Suprapubic skin (tissue), 4 donors: ENCODE measurements around the gene POC1A. TPM values are rescaled to one million over a fixed set of nuclear protein-coding genes. Genes with fewer than 3 reads are reported as not detected.

Experiments
- DNase-seq, 2 donors: peaks; one replicate each; pipeline ENCODE4 v3.0.0-alpha.2; 2019; ENCODE audit warnings: low spot score in 2 of 2
- H3K27ac ChIP-seq: fragments of 200-600 bp; sonication (generic); one replicate; pipeline ENCODE4 v1.5.1; 2019
- H3K27me3 ChIP-seq: fragments of 200-600 bp; sonication (generic); one replicate; pipeline ENCODE4 v1.5.1; 2019
- H3K36me3 ChIP-seq: fragments of 200-600 bp; sonication (generic); one replicate; pipeline ENCODE4 v1.5.1; 2019
- H3K4me1 ChIP-seq: fragments of 200-600 bp; sonication (generic); one replicate; pipeline ENCODE4 v1.5.1; 2019
- H3K4me3 ChIP-seq: fragments of 200-600 bp; sonication (generic); one replicate; pipeline ENCODE4 v1.5.1; 2019; ENCODE audit warnings: mild to moderate bottlenecking
- H3K9me3 ChIP-seq: fragments of 200-600 bp; sonication (generic); one replicate; pipeline ENCODE4 v1.5.1; 2019
- EP300 ChIP-seq: sonication (generic); formaldehyde crosslinking; IDR thresholded peaks from one replicate; pipeline ENCODE4 v1.6.1; 2017; ENCODE audit warnings: antibody characterized with exemption
- POLR2A ChIP-seq, 2 donors: fragments of 450-650 bp; IDR thresholded peaks; one replicate each; pipeline ENCODE4 v1.6.1; 2017; ENCODE audit warnings: antibody characterized with exemption in 2 of 2, mild to moderate bottlenecking in 2 of 2, moderate library complexity in 2 of 2
- POLR2AphosphoS5 ChIP-seq, 3 donors: sonication (generic); formaldehyde crosslinking; IDR thresholded peaks; one replicate each; pipeline ENCODE4 v1.6.1; 2017; ENCODE audit warnings: antibody characterized with exemption in 3 of 3
- WGBS: methylation state at CpG from one replicate; pipeline ENCODE4 v1.1.5; 2018; 5-methylcytosine and 5-hydroxymethylcytosine counted together
- total RNA-seq, 4 donors: library from RNA; depleted of rRNA; stranded (reverse); fragments of >200 nt; gene quantifications; one replicate each; pipeline ENCODE4 v1.1.0, GENCODE V29; 2016
- TF ChIP-seq, protein P1 (sequence below), 2 donors: fragments of 200-600 bp in 1 of 2; fragments of 450-650 bp in 1 of 2; sonication (generic) in 1 of 2; IDR thresholded peaks; one replicate each; pipeline ENCODE4 v1.5.1; 2016 to 2019; ENCODE audit warnings: antibody characterized with exemption in 2 of 2, mild to moderate bottlenecking in 1 of 2, moderate library complexity in 1 of 2

POC1A gene
- total RNA-seq, 4 donors from 2014 or later = 1.1 to 4.8 (median 1.6) TPM

DNA sequence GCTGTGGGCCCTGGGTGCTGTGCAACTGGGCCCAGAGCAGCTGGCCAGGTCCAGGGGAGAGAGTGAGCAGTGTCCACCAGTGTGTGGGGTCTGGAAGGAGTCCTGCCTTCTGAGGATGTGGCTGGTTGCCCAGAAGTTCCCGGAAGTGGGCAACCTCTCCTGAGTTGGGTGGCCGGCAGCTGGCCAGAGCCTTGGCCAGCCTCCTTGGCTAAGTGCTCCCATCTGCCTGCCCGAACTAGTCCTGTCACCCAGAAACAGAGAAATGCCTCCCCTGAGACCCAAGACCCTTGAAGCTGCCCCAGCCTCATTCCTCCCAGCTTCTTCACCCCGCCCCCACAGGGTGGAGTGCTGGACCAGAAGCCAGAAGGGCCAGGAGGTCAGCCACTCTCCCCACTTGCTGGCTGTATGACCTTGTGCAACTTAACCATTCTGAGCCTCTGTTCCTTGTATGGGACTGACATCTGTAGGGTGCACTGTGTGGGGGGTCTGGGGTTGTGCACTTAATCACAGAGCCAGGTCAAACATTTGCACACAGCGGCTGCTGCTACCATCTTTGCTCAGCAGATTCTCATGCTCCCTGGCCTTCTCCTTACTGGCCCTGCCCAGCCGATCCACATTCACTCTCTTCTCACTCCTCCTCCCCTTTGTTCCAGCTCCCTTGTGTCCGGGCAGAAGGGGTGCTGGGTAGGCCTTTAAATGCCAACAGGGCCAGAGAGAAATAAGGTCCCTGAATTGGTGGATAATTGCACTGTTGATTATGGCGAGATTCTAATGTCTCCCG, 36.3 kb upstream of the POC1A start:
- 56% methylated on average over 9 of the region's 9 CpGs for WGBS
- peaks cover 22% of the 10 kb centered on the region for H3K4me1 ChIP-seq
- no peaks in the 10 kb centered on the region for H3K27me3 ChIP-seq
- H3K9me3 ChIP-seq = no peaks in the 10 kb centered on the region
- peak overlapping the region; percentile 3 for H3K27ac ChIP-seq
- no peaks in the 10 kb centered on the region for H3K36me3 ChIP-seq
- DNase-seq = peak in 1 of 2 donors; percentile 63
- no peak for TF ChIP-seq POLR2AphosphoS5 (IDR thresholded peaks at IDR 0.05)
- no peak overlapping the region for H3K4me3 ChIP-seq

DNA sequence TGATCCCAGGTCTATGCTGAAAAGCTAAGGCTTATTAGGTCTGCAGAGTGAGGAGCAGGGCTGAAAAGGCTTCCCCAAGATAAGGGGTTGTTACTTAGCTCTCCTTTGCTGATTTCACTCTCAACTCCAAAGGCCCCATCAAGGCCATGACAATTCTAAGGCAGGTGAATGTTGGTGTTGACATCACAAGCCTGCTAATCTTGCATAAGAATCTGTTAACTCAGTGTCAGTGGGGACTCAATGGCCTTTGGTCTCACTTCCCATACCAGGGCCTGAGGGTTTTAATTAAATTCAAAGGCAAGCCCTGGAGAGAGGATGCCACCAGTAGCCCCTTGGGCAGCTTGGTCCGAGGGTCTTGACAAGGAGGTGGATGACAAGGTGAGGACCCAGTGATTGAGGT, 34.3 kb upstream of the POC1A start:
- Histone ChIP-seq H3K9me3 (no peaks in the 10 kb centered on the region), H3K27ac (no peak overlapping the region), H3K4me1 (peaks cover 22% of the 10 kb centered on the region), H3K27me3 (no peaks in the 10 kb centered on the region), H3K4me3 (no peak overlapping the region), H3K36me3 (no peaks in the 10 kb centered on the region)
- peak in 1 of 2 donors; percentile 10 for DNase-seq
- 88% methylated on average over 1 of the region's 1 CpG for WGBS
- TF ChIP-seq POLR2A (IDR thresholded peaks at IDR 0.05) (no peak), EP300 (no peak), POLR2AphosphoS5 (IDR thresholded peaks at IDR 0.05) (no peak)
- TF ChIP-seq, protein P1, sequence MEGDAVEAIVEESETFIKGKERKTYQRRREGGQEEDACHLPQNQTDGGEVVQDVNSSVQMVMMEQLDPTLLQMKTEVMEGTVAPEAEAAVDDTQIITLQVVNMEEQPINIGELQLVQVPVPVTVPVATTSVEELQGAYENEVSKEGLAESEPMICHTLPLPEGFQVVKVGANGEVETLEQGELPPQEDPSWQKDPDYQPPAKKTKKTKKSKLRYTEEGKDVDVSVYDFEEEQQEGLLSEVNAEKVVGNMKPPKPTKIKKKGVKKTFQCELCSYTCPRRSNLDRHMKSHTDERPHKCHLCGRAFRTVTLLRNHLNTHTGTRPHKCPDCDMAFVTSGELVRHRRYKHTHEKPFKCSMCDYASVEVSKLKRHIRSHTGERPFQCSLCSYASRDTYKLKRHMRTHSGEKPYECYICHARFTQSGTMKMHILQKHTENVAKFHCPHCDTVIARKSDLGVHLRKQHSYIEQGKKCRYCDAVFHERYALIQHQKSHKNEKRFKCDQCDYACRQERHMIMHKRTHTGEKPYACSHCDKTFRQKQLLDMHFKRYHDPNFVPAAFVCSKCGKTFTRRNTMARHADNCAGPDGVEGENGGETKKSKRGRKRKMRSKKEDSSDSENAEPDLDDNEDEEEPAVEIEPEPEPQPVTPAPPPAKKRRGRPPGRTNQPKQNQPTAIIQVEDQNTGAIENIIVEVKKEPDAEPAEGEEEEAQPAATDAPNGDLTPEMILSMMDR (IDR thresholded peaks at IDR 0.05) = no peak

DNA sequence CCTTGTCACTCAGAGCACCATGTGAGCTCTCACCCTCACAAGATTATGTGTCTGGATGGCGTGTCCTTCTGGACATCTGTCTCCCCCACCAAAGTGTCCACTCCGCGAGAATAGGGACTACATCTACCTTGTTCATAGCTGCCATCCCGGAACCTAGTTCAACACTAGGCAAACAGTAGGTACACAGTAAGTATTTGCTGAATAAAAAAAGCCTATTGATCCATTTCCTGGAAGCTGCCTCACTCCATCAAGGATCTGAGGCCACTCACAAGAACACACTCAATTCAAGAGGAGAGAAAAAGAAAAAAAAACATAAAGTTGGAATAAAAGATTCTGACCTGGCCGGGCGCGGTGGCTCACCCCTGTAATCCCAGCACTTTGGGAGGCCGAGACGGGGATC, 32.5 kb upstream of the POC1A start:
- H3K4me1 ChIP-seq = peaks cover 22% of the 10 kb centered on the region
- WGBS = 93% methylated on average over 9 of the region's 9 CpGs
- H3K27me3 ChIP-seq = no peaks in the 10 kb centered on the region
- H3K36me3 ChIP-seq = no peaks in the 10 kb centered on the region
- H3K27ac ChIP-seq = no peak overlapping the region
- H3K9me3 ChIP-seq = no peaks in the 10 kb centered on the region
- no peak for TF ChIP-seq EP300
- no peak for TF ChIP-seq POLR2A (IDR thresholded peaks at IDR 0.05)
- TF ChIP-seq, protein P1 (IDR thresholded peaks at IDR 0.05) = no peak
- TF ChIP-seq POLR2AphosphoS5 (IDR thresholded peaks at IDR 0.05) = no peak
- H3K4me3 ChIP-seq = no peak overlapping the region
- no peak for DNase-seq

DNA sequence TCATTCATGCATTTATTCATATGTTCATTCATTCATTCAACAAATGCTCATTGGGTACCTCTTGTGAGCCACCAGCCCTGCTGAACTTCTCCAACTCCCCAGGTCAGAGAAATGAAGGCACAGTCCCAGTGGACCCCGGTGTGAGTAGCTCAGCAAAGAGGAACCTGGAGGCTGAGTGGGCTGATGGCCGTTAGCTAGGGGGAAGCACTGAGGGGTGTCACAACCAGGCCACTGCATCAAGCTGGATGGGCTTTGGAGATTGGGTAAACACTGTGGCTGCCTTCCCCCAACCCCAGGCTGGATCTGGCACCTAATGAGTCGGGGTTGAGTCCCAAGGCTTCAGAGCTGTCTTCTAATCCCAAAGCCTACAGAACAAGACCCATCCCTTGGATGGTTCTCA, 31.6 kb upstream of the POC1A start:
- Histone ChIP-seq H3K36me3 (no peaks in the 10 kb centered on the region), H3K27ac (no peak overlapping the region)

DNA sequence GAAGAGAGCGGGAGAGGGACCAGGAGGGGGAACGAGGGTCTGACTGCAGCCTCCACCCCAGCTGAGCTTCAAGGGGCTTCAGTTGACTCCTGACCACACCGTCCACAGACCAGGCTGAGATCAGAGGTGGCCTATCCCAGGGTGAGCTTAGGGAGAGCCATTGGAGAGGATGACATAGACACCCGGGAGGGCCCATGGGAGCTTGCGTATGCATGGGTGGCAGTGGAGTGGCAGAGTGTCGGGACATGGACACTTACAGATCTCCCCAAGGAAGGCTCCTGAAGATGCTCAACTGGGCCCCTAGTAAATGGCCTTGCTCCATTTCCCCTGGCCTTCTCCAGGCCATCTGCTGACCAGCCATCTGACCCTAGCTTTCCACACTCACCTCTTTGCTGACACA, 31.1 kb upstream of the POC1A start:
- Histone ChIP-seq H3K27me3 (no peaks in the 10 kb centered on the region), H3K4me3 (no peak overlapping the region), H3K4me1 (peaks cover 10% of the 10 kb centered on the region), H3K9me3 (no peaks in the 10 kb centered on the region), H3K27ac (no peak overlapping the region), H3K36me3 (no peaks in the 10 kb centered on the region)
- TF ChIP-seq POLR2AphosphoS5 (IDR thresholded peaks at IDR 0.05) (no peak), POLR2A (IDR thresholded peaks at IDR 0.05) (no peak), EP300 (no peak)
- TF ChIP-seq, protein P1 (IDR thresholded peaks at IDR 0.05) = no peak
- DNase-seq = peak in 1 of 2 donors; percentile 55
- WGBS = 85% methylated on average over 4 of the region's 6 CpGs

More for the DNA sequence above, 31.6 kb upstream of the POC1A start:
- Histone ChIP-seq H3K4me3 (no peak overlapping the region), H3K27me3 (no peaks in the 10 kb centered on the region), H3K4me1 (peaks cover 15% of the 10 kb centered on the region), H3K9me3 (no peaks in the 10 kb centered on the region)
- peak in 1 of 2 donors; percentile 21 for DNase-seq
- 81% methylated on average over 2 of the region's 3 CpGs for WGBS
- TF ChIP-seq EP300 (no peak), POLR2A (IDR thresholded peaks at IDR 0.05) (no peak), POLR2AphosphoS5 (IDR thresholded peaks at IDR 0.05) (no peak)
- TF ChIP-seq, protein P1 (IDR thresholded peaks at IDR 0.05) = no peak
